Fibroblast of skin of left biceps (primary cell): Measurements from ENCODE around the gene TM4SF18.

Experiments used
- DNase-seq, 2 experiments: peaks; one replicate each; pipeline ENCODE4 v3.0.0-alpha.2; 2013; ENCODE audit warnings: low read depth in 2 of 2

TM4SF18 gene

DNA sequence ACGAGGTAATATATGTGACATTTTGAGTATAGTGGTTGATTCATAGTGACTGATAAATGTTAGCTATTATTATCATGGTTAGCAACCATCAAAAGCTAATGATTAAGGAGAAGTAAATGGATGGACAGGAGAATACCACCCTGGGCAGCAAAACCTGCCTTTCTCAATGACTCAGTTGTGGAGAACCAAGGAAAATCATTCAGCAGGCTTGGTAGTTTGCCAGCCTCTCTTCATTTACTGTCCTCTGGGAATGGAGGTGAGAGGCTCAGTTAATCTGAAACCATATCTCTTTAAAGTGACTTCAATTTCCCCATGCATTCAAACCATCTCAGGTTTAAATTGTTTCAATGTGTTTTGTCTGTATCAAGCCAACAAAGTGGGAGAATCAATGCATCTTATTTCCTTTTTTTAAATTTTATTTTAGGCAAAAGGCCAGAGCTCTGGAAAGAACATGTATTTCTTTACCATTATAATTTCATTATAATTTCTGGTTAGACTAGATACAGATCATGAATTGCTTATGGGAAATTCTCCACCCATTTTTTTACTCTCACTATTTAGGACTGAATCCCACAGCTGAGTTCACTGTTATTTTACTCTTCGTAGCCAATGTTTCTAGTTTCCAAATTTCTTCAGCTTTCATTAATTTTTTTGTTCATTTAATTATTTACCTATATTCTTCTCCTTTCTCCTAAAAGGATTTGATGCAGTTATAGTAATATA is 2.7 kb downstream of the TM4SF18 start:
- no peak for DNase-seq

DNA sequence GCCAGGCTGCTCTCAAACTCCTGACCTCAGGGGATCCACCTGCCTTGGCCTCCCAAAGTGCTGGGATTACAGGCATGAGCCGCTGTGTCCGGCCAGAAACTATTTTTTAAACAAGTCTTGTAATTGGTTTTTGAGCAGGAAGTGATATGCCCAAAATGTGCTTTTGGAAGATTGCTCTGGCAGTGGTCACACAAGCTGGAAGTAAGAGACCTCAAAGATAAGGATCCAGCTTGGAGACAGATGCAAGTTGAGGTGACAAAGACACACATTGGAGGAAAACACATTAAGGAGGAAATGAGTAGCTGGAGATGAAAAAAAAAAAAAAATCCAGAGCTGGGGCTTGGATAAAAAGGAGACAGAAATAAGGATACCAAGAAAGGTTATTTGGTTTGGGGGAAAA is 6.3 kb downstream of the TM4SF18 start:
- DNase-seq: no peak

DNA sequence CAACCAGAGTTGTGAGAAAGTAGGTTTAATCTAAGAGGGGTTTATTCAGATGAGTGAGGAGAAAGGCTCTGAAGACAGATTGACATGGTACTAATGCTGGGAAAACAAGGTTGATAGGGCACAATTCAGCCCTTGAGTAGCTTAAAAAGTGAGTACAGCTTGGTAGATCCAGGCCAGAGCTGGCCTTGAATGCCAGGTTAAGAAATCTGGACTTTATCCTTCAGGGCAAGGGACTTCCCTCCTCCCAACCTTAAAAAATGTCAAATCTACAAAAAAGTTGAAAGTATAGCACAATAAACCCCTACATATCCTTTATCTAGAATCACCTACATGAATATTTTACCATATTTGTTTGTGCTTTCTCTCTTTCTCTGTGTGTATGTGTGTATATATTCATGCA is 7.9 kb downstream of the TM4SF18 start:
- no peak for DNase-seq

DNA sequence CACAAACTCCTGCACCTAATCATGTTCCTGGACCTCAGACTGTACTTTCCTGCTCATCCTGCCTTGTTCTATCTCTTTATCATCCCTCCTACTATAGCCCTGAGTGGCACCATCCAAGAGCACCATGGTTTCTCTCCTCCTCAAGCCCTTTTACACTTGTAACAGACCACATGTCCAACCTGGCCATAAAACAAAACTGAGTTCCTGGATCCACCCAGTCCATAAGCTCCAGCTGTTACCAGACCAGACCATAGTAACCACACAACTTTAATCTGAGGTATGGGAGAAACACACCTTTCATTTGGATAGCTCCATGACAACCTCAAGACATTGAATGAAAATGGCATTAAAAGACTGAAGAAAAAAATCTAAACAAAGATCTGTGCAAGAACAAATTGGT is 9.1 kb downstream of the TM4SF18 start:
- DNase-seq: no peak

DNA sequence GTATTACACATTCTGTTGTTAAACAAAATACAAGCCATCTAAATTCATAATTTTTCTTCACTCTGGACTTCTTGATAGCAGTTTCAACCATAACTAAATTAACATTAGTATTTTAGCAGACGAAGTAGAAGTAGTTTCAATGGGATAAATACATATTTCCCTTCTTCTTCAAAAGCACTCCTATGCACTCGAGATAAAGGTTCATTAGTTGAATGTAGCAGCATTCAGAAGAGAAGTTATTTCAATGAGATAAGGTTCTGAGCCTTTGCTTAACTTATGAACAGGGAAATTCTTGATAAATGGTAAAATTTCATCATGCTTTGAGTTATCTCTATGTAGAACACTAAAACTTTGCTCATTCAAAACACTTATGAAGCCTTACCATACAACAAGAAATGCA is 11.8 kb downstream of the TM4SF18 start:
- DNase-seq: no peak

DNA sequence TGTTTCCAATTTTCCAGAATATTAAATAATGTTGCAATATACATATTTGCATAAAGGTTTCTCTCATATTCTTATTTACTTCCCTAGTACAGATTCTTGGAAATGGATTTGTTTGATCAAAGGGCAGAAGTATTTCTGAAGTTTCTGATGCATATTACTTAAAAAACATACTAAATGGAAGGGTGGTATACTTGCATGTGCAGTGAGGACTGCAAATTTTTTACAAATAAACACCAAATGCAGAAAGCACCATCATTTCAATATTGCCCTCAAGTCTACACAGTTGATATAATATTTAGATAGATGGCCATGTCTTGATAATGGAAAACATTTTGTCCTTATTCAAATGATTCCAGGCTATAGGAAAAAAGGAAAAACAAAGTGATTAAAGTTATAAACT is 12.3 kb downstream of the TM4SF18 start:
- DNase-seq: no peak

DNA sequence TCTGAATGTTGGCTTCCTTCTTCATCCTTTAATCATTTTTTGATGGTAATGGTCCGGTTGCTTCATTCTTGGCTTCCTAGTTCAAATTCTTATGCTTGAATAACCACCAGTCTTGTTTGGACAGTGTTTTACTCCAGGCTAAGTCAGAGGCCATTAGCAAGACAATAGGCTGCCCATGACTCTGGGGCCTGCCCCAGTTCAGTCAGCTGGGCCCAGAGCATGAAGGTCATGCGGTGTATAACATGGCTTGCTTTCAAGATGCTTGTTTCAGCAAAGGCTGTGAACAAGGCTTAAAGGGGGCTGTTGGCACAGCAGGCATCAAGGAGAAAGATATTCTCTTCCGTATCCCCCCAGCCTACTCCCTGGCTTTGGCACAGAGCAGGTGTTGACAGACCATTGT is 13.7 kb downstream of the TM4SF18 start:
- no peak for DNase-seq

DNA sequence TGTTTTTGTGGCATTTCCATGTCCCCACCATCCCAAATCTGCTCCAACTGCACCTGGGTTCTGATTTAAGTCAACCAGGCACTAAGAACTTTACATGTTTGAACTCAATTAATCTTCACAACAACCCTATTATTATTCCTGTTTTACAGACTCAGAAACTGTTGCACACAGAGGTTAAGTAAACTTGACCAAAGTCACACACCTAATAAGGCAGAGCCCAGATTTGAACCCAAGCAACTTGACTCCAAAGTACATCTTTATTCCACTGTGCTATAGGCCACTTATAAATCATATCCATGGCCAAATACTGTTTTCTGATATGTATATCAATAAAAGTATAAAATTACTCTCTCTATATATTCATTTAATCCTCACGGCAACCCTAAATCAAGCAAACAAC is 16.4 kb downstream of the TM4SF18 start:
- no peak for DNase-seq

DNA sequence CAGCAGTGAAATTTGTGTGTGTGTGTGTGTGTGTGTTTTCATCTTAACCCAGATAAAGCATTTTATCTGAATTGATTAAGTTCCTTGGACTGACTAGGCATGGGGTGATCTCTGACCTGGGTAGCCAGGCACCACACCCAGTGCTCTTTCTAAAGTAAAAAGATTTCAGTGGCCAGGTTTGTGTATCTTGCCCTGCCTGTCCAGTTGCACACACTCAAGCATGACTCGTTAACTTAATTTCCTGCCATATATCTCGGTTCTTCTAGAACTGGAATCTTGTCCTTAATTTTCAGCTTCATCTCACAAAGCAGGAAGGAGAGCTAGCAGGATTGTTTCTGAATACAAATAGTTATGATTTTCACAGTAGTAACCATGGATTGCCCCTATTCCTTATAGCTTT is 17.0 kb downstream of the TM4SF18 start:
- DNase-seq: no peak

DNA sequence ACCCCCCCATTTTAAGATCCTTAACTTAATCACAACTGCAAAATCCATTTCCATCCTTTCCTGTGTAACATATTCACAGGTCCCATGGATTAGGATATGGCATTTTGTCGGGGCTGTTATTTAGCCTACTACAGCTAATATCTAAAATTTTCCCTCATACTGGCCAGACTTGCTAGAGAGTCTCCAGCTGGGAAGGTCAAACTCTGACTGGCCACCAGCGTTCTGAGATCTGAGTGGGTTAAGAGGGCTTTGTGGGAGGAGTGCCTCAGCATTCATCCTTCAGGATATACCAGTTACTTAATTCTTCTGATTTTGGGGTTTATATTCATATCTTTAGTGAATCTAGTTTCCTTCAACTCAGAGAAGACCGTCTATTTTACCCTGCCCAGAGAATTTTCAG is 17.7 kb downstream of the TM4SF18 start:
- no peak for DNase-seq

DNA sequence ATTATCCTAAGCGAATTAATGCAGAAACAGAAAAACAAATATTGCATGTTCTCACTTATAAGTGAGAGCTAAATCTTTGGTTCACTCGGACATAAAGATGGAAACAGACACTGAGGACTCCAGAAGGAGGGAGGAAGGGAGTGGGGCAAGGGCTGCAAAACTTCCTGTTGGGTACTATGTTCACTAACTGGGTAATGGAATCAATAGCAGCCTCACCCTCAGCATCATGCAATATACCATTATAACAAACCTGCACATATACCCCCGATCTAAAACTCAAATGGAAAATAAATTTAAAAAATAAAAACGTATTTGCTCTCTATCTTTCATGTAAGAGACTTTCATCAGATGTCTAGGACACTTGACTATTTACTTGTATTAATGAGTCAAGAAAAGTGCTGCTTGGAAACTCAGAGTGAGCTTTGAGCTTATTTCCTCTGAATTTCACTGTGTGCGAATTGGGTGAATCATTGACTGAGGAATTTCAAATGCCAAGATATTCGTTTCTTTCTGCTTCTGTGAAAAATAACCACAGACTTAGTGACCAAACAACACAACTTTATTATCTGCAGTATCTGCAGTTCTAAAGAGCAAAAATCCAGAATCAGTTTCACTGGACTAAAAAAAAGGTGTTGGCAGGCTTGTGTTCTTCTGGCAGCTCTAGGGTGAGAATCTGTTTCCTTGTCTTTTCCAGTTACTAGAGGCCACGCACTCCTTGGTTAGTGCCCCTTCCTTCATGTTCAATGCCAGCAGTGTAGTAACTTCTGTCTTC is 18.4 kb downstream of the TM4SF18 start:
- DNase-seq: peak; percentile 54 to 64

DNA sequence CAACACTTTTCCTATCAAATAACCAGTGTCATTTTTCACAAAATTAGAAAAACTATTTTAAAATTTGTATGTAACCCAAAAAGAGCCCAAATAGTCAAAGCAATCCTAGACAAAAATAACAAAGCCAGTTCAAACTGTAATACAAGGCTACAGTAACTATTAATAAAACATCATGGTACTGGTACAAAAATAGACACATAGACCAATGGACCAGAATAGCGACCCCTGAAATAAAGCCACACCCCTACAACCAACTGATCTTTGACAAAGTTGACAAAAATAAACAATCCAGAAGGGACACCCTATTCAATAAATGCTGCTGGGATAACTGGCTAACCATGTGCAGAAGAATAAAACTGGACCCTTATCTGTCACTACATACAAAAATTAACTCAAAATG is 19.9 kb downstream of the TM4SF18 start:
- no peak for DNase-seq

DNA sequence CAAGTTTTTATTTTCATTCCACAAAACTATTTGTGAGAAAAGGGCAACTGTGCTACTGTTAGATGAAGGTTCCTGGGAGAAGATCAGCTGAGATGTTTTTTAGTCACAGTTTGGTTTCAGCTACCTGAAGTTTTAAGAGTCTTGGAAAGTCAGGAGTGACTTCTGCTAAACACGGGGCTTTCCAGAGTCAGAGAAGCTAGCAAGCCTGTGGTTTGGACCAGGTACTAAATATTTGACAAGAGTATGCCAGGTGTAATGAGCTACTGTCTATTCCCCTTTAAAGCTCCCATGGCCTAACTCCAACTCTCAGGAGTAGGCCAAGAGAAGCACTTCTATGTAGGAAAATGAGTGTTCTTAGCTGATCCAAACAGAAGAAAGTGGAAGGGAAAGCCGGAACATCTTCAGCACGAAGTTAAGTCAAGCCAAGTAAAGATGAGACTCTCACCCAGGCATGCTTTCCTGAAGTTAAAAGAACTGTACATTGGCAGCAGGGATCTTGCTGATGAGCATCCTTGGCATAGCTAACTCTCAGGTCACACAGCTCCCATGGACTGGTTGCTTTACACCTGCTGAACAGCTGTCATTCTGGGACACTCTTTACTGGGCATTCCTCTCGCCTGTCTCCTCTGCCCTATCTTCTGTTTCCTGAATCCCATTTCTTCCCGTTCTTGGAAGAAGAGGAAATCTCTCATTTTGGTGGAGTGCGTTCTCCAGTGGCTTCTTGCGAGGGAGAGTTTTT is 22.5 kb downstream of the TM4SF18 start:
- no peak for DNase-seq

DNA sequence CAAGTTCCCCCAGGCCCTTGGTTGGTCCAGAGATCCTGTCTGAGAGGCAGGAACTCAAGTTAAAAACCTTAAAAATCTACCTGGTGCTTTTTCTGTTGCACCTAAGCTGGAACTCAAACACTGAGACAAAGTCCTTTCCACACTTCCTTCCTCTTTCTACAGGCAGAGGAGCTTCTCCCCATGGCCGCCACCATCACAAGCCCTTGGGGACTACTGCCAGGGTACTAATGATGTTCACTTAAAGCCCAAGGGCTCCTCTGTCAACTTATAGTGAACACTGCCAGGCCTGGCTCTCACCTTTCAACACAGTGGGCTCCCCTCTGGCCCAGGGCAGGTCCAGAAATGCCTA is 26.0 kb downstream of the TM4SF18 start:
- DNase-seq: no peak

DNA sequence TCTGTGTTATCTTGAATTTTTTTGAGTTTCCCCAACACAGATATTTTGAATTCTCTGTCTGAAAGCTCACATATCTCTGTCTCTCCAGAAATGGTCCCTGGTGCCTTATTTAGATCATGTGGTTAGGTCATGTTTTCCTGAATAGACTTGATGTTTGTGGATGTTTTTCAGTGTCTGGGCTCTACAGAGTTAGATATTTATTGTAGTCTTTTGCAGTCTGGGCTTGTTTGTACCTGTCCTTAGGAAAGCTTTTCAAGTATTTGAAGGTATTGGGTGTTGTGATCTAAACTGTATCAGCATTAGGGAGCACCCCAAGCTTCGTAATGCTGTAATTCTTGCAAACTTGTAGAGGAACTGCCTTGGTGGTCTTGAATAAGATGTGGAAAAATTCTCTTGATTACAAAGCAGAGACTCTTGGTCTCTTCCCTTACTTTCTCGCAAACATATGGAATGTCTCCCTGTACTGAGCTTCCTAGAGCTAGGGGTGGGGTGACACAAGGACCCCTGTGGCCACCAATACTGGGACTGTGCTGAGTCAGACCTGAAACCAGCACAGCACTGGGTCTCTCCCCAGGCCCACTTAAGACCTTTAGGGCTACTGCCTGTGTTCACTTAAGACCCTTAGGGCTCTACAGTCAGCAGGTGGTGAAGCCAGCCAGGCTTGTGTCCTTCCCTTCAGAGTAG is 26.5 kb downstream of the TM4SF18 start:
- DNase-seq: no peak

DNA sequence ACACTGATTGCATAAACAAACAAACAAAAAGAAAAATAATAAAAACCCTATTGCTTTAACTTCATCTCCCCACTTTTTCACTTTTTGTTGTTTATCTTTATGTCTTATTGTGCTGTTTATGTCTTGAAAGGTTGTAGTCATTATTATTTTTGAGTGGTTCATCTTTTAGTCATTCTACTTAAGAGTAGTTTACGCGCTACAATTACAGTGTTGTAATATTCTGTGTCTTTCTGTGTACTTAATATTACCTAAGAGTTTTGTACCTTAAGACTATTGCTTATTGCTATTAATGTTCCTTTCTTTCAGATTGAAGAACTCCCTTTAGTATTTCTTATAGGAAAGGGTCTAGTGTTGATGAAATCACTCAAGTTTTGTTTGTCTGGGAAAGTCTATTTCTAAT is 28.1 kb downstream of the TM4SF18 start:
- DNase-seq: no peak

DNA sequence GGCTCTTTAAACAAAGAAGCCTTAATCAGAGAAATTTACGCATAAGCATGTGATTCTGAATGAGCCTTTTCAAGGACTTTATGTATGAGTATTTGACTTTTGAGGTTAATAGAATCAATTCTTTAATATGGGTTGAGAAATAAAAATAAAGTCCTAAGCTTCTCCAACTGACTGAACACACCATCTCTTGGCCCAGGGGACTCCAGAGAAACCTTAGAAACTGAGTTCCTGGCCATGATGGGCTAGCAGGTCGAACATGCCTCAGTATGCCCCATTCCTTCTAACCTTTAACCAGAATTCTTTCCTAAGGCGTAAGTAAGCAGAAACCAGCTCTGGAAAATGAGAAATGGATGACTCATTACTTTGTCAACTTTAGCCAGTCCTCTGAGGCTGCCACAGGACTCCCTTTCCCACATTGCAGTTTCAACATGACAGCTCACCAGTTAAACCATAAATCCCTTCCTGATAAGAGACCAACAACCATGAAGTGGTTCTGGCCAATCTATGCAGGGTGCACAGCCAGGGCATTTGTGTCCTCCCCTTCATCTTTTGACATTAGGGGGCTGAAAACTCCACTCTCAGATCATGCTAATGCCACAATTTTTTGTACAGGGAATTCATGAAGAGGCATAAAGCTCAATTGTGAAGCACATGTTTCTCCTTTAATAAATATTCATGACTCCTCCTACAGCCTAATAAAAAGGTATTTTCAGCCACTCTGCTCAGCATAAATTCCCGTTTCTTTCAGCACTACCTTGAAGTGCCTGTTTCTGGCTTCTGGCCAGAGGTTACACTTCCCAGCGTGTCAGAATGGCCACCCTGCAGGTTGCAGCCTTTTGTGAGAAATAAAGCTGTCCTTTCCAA is 33.3 kb downstream of the TM4SF18 start:
- peak; percentile 57 to 60 for DNase-seq

DNA sequence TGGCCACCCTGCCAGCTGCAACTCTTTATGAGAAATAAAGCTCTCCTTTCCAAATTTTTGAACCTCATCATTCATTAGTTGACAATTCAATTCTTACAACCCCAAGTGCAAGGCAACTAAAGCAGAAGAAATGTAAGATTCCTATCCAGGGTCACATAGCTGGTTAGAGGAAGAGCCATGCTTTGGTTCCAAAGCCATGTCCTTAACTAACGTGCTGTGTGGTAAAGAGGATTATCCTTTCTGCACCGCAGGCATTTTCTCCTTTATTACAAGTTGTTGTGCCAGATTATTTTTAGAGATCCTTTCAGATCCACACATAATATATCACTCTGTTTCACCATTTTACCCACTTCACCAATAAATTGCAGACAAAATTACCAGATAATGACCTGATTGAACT is 36.5 kb downstream of the TM4SF18 start:
- no peak for DNase-seq

DNA sequence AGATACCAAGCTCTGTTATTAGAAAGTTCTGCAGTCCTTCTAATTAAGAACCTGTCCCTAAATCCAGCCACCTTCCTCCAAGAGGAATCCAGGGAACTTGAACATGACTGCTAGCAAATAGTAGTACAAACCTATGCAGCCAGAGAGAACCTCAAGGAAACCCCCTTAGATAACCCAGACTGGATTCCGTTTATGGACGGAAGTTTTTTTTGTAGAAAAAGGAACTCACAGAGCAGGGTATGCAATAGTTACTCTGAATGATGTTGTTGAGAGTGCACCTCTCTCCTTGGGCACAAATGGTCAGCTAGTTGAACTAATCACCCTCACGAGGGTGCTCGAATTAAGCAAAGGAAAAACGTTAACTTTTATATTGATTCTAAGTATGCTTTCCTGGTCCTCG is 40.8 kb downstream of the TM4SF18 start:
- no peak for DNase-seq

DNA sequence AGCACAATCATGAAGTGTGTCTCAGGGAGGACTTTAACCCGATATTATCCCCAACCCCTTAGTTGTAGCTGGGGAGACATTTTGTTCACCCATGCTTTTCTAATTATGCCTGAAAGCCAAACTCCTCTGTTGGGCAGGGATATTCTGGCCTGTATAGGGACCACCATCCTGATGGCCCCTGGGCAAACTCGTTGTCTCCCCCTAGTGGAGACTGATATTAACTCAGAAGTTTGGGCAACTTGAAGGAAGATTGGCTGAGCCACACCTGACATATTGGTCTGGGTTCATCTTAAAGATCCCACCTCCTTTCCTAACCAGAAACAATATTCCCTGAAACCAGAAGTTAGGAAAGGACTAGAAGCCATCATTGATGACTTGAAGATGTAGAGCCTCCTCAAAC is 42.3 kb downstream of the TM4SF18 start:
- no peak for DNase-seq

DNA sequence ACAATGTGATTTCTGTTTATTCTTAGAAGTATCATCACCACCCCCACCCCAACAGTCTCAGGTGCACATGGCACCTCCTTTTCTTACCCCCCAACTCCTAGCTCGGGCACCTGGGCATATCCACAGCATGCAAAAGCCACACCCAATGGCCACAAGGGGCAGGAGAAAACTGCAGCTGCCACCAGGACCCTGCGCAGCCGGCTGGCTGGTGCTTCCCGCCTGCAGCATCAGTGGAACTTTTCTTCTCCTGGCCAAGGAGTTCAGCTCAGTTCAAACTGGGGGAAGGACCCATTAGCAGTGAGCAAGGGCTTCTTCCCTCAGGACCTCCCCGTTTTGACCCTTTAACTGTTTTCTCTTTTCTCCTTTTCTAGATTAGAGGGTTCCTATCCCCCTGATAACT is 44.8 kb downstream of the TM4SF18 start:
- no peak for DNase-seq
